HepG2 (cell line): ENCODE results near the gene NAV2. TPM values are rescaled to one million over a fixed set of nuclear protein-coding genes. Genes with fewer than 3 reads are reported as not detected.

Experiments
- ATAC-seq: fragments of 200-7000 bp; cut with Tn5 transposase; 3 replicates; pipeline ENCODE4 v1.9.1; 2020; ENCODE audit warnings: mild to moderate bottlenecking, moderate library complexity
- BruUV-seq: library from RNA; stranded (reverse); fragments of 400-500 nt; replicated peaks from 2 replicates; lab custom pipeline; 2021; lab: Mats Ljungman, UMichigan
- CTCF ChIA-PET: fragments of 300-600 bp; formaldehyde crosslinking; extraction: SDS; loops from one replicate; lab custom pipeline; 2021; ENCODE audit warnings: low total read pairs, inconsistent platforms, low intra/inter-chr PET ratio; lab: Yijun Ruan, JAX
- POLR2A ChIA-PET: fragments of 350-600 bp; sonication (Branson Sonifier 250); formaldehyde crosslinking; loops from one replicate; lab custom pipeline; 2020; ENCODE audit warnings: antibody characterized with exemption, inconsistent platforms; lab: Yijun Ruan, JAX
- DNase-seq: peaks from one replicate; pipeline ENCODE4 v3.0.0-alpha.2; 2015; ENCODE audit warnings: low spot score
- FAIRE-seq: peaks from 3 replicates; lab custom pipeline; 2011; peaks lifted over from hg19 to GRCh38; lab: Jason Lieb, UNC
- H2AFZ ChIP-seq: one replicate; pipeline ENCODE4 v1.6.1; 2011; ENCODE audit warnings: low read length, inconsistent platforms
- H3K27ac ChIP-seq: fragments of 300-600 bp; 3 replicates; pipeline ENCODE4 v1.8.0; 2011; ENCODE audit warnings: mixed run types, mild to moderate bottlenecking, mixed read lengths, low read length, inconsistent platforms; ENCODE audit not compliant: insufficient read depth; ENCODE audit errors: extremely low read length
- H3K27me3 ChIP-seq, 2 experiments: fragments of 200-600 bp in 1 of 2; 2 replicates in 1 of 2; 3 replicates in 1 of 2; pipeline versions ENCODE4 v1.6.0 to v1.8.0; 2011; ENCODE audit warnings: low read length in 2 of 2, mild to moderate bottlenecking in 2 of 2, moderate library complexity in 2 of 2, inconsistent platforms in 1 of 2; ENCODE audit not compliant: insufficient read depth in 2 of 2, control insufficient read depth in 1 of 2
- H3K36me3 ChIP-seq, 2 experiments: fragments of 200-600 bp in 1 of 2; replicated peaks in 1 of 2; 2 replicates in 1 of 2; 3 replicates in 1 of 2; pipeline versions ENCODE4 v1.5.1 to v1.8.0; 2011; ENCODE audit warnings: low read length in 2 of 2, inconsistent platforms in 1 of 2; ENCODE audit not compliant: insufficient read depth in 2 of 2, control insufficient read depth in 1 of 2
- H3K4me1 ChIP-seq: 2 replicates; pipeline ENCODE4 v1.5.1; 2012; ENCODE audit warnings: low read length, inconsistent platforms; ENCODE audit not compliant: insufficient read depth
- H3K4me2 ChIP-seq: 2 replicates; pipeline ENCODE4 v1.6.0; 2011; ENCODE audit warnings: low read depth, low read length, inconsistent platforms
- H3K4me3 ChIP-seq, 3 experiments: fragments of 200-600 bp in 1 of 3; sonication (generic), shearing (Covaris generic) in 1 of 3; replicated peaks in 1 of 3; 2 replicates each; pipeline ENCODE4 v1.5.1; 2011 to 2016; ENCODE audit warnings: low read length in 3 of 3, inconsistent platforms in 2 of 3, low read depth in 2 of 3, mild to moderate bottlenecking in 2 of 3, control low read depth in 1 of 3, mixed read lengths in 1 of 3; ENCODE audit not compliant: insufficient read depth in 1 of 3
- H3K79me2 ChIP-seq: one replicate; pipeline ENCODE4 v1.6.1; 2011; ENCODE audit warnings: low read length, inconsistent platforms; ENCODE audit not compliant: insufficient read depth
- H3K9ac ChIP-seq: 2 replicates; pipeline ENCODE4 v1.6.0; 2011; ENCODE audit warnings: mild to moderate bottlenecking, low read depth, low read length, inconsistent platforms; ENCODE audit not compliant: insufficient read depth
- H3K9me3 ChIP-seq: 2 replicates; pipeline ENCODE4 v1.5.1; 2012; ENCODE audit warnings: mild to moderate bottlenecking, low read length
- H4K20me1 ChIP-seq: 2 replicates; pipeline ENCODE4 v1.6.0; 2011; ENCODE audit warnings: inconsistent platforms, mild to moderate bottlenecking, low read length, moderate library complexity; ENCODE audit not compliant: insufficient read depth
- REST ChIP-seq, 2 experiments: IDR thresholded peaks; 2 replicates each; pipeline ENCODE4 v1.6.1; 2011 to 2012; ENCODE audit warnings: low read length in 2 of 2, borderline replicate concordance in 1 of 2, low read depth in 1 of 2, mild to moderate bottlenecking in 1 of 2, moderate library complexity in 1 of 2
- SAP130 ChIP-seq: IDR thresholded peaks from 2 replicates; pipeline ENCODE4 v1.6.1; 2016; ENCODE audit warnings: low read depth
- WGBS: methylation state at CpG from one replicate; pipeline ENCODE4 v1.1.6; 2017; ENCODE audit warnings: low lambda C conversion rate; 5-methylcytosine and 5-hydroxymethylcytosine counted together
- in situ Hi-C: cut with HindIII; loops from 2 replicates; pipeline ENCODE4 v1.10.0; 2017; ENCODE audit warnings: low pct_unique_long_range_greater_than_20kb; ENCODE audit not compliant: extremely low pct_ligation_motif_present
- intact Hi-C: fragments of 100-400 bp; cut with micrococcal nuclease; formaldehyde crosslinking; loops from one replicate; pipeline ENCODE4 v1.10.0; 2022; ENCODE audit not compliant: unreplicated experiment
- polyA plus RNA-seq, 8 experiments: library from polyadenylated mRNA; depleted of rRNA in 3 of 8; stranded (reverse) in 7 of 8; unstranded in 1 of 8; fragments of >200 nt; fragmentation: Illumina TruSeq in 4 of 8; extraction: Trizol in 4 of 8; gene quantifications; 2 replicates each; pipeline versions ENCODE4 v1.2.1 to v1.2.3, GENCODE V29; 2011 to 2016; ENCODE audit warnings: low read depth in 4 of 8, missing spikeins in 1 of 8, mixed read lengths in 1 of 8; ENCODE audit not compliant: insufficient read depth in 1 of 8
- total RNA-seq, 5 experiments: library from RNA; depleted of rRNA; stranded (reverse); fragments of >200 nt; fragmentation: Illumina TruSeq; extraction: Trizol; gene quantifications; 2 replicates each; pipeline ENCODE4 v1.2.3, GENCODE V29; 2016; ENCODE audit warnings: low read depth in 1 of 5

The NAV2 gene
- total and polyA plus RNA-seq, 2 of the 13 experiments (the other 11 are each of a cell fraction or from before 2014, with no cell fraction given): 9.3 to 34.6 TPM

DNA sequence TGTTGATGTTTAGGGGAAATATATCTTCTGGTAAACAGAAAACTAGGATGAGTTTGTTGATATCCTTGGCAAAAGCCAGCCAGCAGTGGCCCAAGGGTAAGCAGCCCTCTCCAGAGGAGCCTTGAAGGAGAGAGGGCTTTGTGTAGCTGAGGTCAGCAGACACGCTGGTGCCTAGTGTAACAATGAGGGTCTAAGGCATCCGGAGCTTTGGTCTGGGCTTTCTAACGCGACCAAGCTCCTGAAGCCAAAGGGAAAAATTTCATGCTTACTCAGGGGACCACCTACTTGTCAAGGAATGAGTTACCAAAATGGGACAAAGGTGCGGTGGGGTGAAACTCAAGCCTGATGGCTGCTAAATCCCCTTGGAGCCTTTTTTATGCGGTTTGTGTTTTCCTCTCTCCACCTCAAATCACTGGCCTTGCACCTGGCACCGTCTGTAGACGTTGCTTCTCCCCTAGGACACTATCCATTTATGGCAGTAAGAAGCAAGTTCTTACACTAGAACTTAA is 312.7 kb downstream of the NAV2 start:
- Histone ChIP-seq H3K4me1 (peaks cover 91% of the 10 kb centered on the region), H3K9ac (0 out of 2 replicates have a peak overlapping the region, but pooled peaks have one; percentile 75), H2AFZ (no peak overlapping the region), H3K4me3 (peak overlapping the region; percentile 58 to 86 (median 80)), H4K20me1 (no peaks in the 10 kb centered on the region), H3K79me2 (peaks cover 83% of the 10 kb centered on the region), H3K27me3 (no peaks in the 10 kb centered on the region; a peak in 1 of 5 replicates), H3K36me3 (no peaks in the 10 kb centered on the region), H3K9me3 (no peaks in the 10 kb centered on the region), H3K4me2 (peak overlapping the region; percentile 82), H3K27ac (peak overlapping the region; percentile 11)
- DNase-seq (no peak), ATAC-seq (no peak), FAIRE-seq (no peak)
- WGBS: 46% methylated on average over 8 of the region's 8 CpGs
- BruUV-seq: no TSS peak
- POLR2A ChIA-PET: interaction anchor here (1.2 to 6.9 kb wide), 7 partner anchors 10 to 72 kb away, joined by 3 to 65 read pairs (median 48); no protein-coding TSS in a partner anchor
- no peak for TF ChIP-seq REST (IDR thresholded peaks at IDR 0.05; ENCODE audit: borderline replicate concordance in 1 of 2, low read depth in 1 of 2, low read length in 2 of 2)
- TF ChIP-seq SAP130: 0 out of 2 replicates have a peak, but pooled peaks have one; percentile 11
- intact Hi-C loops: no loop called here
- in situ Hi-C loops: loop anchor here (5.0 kb wide), 1 partner anchor 73 kb away; no protein-coding TSS in a partner anchor
- CTCF ChIA-PET: no interaction called here
